ENCODE data around the gene MAN1C1.
"Not testable (repeated sequence)": the region's sequence is repeated elsewhere in the genome, so short reads cannot be mapped to it uniquely, and the experiment has no call there.

DNA sequence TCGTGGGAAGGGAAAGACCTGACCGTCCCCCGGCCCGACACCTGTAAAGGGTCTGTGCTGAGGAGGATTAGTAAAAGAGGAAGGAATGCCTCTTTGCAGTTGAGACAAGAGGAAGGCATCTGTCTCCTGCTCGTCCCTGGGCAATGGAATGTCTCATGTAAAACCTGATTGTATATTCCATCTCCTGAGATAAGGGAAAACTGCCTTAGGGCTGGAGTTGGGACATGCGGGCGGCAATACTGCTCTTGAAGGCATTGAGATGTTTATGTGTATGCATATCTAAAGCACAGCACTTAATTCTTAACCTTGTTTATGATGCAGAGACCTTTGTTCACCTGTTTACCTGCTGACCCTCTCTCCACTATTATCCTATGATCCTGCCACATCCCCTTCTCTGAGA lies 28.4 kb upstream of the MAN1C1 start:
- TF ChIP-seq, protein P1, sequence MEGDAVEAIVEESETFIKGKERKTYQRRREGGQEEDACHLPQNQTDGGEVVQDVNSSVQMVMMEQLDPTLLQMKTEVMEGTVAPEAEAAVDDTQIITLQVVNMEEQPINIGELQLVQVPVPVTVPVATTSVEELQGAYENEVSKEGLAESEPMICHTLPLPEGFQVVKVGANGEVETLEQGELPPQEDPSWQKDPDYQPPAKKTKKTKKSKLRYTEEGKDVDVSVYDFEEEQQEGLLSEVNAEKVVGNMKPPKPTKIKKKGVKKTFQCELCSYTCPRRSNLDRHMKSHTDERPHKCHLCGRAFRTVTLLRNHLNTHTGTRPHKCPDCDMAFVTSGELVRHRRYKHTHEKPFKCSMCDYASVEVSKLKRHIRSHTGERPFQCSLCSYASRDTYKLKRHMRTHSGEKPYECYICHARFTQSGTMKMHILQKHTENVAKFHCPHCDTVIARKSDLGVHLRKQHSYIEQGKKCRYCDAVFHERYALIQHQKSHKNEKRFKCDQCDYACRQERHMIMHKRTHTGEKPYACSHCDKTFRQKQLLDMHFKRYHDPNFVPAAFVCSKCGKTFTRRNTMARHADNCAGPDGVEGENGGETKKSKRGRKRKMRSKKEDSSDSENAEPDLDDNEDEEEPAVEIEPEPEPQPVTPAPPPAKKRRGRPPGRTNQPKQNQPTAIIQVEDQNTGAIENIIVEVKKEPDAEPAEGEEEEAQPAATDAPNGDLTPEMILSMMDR (IDR thresholded peaks at IDR 0.05) = not testable (repeated sequence)
- not testable (repeated sequence) for TF ChIP-seq EZH2 (IDR thresholded peaks at IDR 0.05; ENCODE audit: borderline replicate concordance, insufficient read depth, low read depth, low read length, poor library complexity, severe bottlenecking)
